Subcutaneous adipose tissue (tissue), 4 donors: ENCODE measurements around the gene DCLK2. TPM values are rescaled to one million over a fixed set of nuclear protein-coding genes. Genes with fewer than 3 reads are reported as not detected.

Source experiments
- total RNA-seq, 4 donors: library from RNA; depleted of rRNA; stranded (reverse); fragments of >200 nt; gene quantifications; one replicate each; pipeline ENCODE4 v1.1.0, GENCODE V29; 2016
- TF ChIP-seq, protein P1 (sequence below): fragments of 450-650 bp; IDR thresholded peaks from one replicate; pipeline ENCODE4 v1.5.1; 2016; ENCODE audit warnings: low read depth, mild to moderate bottlenecking, control low read depth, antibody characterized with exemption, moderate library complexity

DCLK2 gene
- total RNA-seq, 4 donors from 2014 or later: 2.4 to 6.2 (median 3.9) TPM

DNA sequence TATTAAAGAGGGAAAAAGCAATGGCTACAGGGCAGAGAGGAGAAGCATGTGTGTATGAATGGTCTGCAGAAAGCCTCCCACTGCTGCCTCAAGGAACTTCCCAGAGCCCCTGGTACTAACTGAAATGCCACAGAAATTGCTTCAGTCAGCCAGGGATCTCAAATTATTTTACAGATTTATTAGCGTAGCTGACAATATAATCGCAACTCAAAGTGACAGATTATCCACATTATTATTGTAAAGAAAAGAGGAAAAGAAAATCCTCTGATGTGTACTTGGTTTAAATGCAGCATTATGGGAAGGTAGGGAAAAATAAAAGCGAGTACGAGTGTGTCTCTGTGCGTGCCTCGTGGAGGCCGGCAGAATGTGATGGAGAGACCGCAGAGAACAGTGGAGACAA lies 202.7 kb downstream of the DCLK2 start:
- TF ChIP-seq, protein P1, sequence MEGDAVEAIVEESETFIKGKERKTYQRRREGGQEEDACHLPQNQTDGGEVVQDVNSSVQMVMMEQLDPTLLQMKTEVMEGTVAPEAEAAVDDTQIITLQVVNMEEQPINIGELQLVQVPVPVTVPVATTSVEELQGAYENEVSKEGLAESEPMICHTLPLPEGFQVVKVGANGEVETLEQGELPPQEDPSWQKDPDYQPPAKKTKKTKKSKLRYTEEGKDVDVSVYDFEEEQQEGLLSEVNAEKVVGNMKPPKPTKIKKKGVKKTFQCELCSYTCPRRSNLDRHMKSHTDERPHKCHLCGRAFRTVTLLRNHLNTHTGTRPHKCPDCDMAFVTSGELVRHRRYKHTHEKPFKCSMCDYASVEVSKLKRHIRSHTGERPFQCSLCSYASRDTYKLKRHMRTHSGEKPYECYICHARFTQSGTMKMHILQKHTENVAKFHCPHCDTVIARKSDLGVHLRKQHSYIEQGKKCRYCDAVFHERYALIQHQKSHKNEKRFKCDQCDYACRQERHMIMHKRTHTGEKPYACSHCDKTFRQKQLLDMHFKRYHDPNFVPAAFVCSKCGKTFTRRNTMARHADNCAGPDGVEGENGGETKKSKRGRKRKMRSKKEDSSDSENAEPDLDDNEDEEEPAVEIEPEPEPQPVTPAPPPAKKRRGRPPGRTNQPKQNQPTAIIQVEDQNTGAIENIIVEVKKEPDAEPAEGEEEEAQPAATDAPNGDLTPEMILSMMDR: no peak

DNA sequence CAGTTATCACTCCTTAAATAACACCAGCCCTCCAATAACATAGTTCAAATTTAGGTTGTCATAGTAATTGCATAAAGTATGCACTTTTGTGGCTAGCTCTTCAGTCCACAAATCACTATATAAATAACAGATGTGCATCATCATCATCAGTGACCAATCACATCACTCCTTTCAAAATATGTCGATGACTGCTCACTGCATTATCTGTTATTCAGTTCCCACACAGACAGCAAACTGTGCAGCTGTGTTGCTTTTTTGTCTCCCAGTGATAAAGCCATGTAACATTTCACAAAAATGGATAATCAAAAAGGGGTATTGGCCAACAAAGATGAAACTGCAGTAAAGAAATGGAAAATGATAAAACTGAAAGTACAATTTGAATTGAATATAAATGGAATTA lies 205.4 kb downstream of the DCLK2 start:
- TF ChIP-seq, protein P1: no peak

DNA sequence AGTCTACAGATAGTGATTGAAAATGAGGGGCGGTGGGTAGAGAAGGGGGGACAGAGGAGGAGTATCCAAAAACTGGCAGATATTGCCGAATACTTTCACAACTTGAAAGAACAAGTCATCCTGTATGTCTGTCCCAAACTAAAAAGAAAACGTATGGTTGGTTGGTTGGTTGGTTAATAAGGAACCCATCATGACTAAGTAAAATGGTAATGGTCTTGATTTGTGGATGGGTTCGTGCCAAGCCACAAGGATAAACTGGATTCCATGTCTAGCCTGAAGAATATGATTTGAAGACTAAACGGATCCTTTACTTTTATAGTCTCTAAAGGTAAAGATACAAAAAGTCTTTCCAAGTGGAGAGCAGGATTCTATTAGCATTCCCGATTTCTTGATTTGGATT lies 208.4 kb downstream of the DCLK2 start:
- TF ChIP-seq, protein P1: no peak

DNA sequence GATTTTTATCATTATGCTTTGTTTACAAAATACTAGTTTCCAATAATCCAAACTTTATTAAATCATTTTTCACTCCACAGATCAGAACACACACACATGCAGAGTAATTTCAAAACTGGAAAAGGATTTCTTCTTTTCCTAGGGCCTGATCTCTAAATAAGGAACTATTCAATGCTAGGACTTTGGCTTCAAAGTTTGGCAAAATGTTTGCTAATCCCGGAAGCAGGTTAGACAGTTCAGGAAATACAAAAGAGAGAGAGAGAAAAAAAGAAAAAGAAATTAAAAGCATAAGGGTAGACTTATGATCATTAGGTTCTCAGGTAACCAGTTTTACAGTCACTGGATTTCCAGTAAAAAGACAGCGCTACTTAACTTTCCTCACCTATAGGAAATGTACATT lies 211.0 kb downstream of the DCLK2 start:
- TF ChIP-seq, protein P1: no peak

DNA sequence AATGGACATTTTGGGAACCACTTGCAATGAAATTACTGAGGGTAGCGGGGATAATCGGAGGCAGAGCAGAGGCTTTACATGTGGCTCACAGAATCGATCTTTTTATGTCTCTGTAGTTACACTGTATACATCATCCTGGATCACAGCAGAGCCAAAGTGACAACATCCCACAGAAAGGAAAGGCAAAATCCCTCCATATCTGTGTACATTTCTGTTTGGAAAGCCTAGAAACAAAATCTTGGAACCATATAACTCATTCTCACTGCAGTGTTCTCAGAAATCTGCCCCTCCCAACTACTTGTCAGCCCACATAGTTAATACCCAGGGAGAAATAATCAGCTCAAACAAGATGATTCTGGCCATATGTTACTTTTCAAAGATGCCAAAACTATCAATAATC lies 211.6 kb downstream of the DCLK2 start:
- TF ChIP-seq, protein P1: no peak

DNA sequence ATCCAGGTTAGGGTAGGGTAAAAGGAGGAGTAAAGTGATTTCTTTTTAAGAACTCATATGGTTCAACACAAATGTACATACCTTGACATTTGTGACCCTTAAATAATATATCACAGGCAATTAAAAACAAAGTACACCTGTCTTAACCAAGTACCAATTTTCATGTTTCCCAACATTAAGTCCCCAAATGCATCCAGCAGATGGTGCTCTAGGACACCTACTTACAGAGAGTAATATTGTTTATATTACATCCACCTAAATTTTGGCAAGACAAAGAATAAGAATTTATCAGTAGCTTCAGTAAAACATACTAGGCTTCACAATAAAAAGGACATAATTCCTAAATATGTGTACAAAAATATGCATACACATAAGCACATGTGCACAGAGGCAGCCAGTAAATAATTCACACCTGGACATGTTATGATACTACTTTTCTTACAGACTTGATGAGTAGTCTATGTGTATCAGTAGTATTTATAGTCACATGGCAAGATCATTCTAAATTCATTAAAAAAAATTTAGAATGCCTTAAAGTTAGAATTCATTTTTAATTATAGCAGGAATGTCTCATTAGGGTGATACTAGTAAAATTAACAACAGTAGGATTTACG lies 219.7 kb downstream of the DCLK2 start:
- TF ChIP-seq, protein P1: no peak

DNA sequence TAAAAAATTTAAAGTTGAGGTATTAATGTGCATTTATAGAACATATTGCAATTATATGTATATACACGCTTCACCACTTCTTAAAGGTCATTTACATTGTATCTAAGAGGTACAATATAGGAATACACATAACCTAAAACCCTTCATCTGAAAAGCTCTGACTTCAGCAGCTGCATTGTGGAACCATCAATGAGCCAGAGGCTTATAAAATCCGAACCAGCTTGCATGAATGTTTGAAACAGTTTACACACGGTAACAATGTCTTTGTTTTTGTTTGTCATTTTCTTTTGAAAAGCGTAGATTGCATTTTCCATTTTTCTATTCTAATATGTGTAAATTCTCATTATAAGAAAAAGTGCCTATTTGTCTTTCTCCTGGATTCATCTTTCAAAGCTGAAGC lies 221.6 kb downstream of the DCLK2 start:
- TF ChIP-seq, protein P1: no peak
